ENCODE measurements around the gene IFT27.

Gene IFT27

DNA sequence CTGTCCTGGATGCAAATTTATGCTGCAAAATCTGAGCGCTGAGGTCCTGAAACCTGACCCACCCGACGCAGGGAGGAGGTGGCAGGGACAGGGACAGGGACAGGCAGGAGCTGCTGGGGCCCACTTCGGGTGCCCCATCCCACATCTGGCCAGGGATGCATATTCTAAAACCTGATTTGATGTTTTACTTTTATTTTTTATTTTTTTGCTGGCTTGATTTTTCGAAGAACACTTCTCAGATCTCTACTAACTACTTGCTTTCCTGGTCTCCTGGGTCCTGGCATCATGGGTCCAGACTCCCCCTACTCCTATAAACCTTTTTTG lies 41.6 kb upstream of the IFT27 start:
- TF ChIP-seq CTCF (IDR thresholded peaks at IDR 0.05; ENCODE audit: low read depth, low read length) = no peak
- no peak overlapping the region for H3K4me3 ChIP-seq (ENCODE audit: low read depth, low read length)

DNA sequence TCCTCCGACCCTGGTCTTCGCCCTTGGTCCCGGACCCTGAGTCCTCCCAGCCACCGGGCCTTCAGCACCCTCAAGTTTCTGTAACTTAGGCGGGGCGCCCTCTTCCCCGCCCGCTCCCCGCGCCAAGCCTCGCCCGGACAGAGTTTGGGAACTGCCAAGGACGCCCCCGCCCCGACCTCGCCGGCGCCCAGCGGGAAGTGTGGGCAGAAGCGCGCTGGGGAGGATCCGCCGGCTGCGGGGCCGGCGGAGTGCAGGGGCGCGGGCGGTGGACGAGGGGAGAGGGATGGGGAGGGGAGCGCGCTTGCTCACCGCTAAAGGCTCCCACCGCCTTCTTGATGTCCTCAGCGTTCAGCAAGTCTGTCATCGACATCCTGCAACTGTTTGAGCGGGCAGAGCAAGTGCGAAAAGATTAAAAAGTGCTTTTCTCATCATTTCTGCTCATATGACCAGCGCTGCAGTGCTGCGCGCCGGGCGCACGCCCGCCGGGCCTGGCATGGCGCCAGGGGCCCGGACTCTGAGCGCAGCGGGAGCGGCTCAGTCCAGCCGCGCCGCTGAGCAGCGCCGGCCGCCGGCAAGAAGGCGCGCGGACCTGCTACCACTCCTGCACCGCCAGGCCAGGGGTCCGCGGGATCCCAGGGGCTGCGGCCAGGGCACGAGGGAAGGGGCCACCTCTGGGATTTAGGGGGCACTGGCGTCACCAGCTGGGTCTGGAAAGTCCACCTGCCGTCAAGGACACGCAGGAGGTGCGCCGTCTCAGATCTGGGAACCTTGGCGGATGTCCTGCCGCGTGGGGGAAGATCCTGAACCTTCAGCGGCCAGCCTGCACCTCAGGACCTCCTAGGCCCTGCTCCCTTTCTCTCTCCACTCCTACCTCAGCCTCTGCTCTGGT lies 41.0 kb upstream of the IFT27 start, which contains the start of gene PVALB:
PVALB (minus strand) TSS at position 400 of the 889 bp plus-strand sequence; CDS start at position 370, 30 bp downstream.
- no peak for TF ChIP-seq CTCF (IDR thresholded peaks at IDR 0.05; ENCODE audit: low read depth, low read length)
- no peak within 1 kb of the TSS for H3K4me3 ChIP-seq (ENCODE audit: low read depth, low read length)

DNA sequence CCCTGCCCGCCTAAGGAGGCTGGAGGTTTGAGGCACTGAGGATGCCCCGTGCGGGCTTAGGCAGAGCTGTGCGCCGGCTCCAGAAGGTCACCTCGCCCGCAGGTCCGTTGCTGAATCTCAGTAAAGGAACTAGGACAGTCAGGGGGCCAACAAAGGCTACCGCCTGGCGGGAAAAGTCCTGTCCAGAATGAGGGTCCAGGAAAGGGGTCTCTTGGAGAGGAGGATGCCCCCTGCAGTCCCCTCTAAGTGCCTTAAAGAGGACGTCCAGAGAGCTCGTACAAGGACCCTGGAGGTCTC lies 40.4 kb upstream of the IFT27 start:
- H3K4me3 ChIP-seq (ENCODE audit: low read depth, low read length) = no peak overlapping the region
- TF ChIP-seq CTCF (IDR thresholded peaks at IDR 0.05; ENCODE audit: low read depth, low read length) = no peak

GRCh38 chr22:36815558-36816338 lies 39.8 kb upstream of the IFT27 start:
- H3K4me3 ChIP-seq (ENCODE audit: low read depth, low read length) = no peak overlapping the region
- TF ChIP-seq CTCF (IDR thresholded peaks at IDR 0.05; ENCODE audit: low read depth, low read length) = no peak

DNA sequence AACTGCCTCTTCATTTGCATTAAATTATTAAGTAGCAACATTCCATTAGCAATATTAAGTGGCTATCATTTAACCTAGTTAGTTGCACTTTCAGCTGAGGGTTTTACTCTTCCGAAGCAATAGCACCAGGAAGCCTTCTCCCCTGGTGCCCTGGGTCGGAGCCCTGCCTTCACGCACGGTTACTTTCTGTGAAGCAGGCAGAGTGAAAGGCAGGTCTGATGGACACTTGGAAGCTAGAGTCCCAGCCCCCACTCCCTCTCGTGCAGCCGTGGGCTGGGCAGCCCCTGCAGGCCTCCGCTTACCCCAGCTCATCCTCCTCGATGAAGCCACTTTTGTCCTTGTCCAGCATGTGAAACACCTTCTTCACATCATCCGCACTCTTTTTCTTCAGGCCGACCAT lies 38.9 kb upstream of the IFT27 start:
- no peak overlapping the region for H3K4me3 ChIP-seq (ENCODE audit: low read depth, low read length)

DNA sequence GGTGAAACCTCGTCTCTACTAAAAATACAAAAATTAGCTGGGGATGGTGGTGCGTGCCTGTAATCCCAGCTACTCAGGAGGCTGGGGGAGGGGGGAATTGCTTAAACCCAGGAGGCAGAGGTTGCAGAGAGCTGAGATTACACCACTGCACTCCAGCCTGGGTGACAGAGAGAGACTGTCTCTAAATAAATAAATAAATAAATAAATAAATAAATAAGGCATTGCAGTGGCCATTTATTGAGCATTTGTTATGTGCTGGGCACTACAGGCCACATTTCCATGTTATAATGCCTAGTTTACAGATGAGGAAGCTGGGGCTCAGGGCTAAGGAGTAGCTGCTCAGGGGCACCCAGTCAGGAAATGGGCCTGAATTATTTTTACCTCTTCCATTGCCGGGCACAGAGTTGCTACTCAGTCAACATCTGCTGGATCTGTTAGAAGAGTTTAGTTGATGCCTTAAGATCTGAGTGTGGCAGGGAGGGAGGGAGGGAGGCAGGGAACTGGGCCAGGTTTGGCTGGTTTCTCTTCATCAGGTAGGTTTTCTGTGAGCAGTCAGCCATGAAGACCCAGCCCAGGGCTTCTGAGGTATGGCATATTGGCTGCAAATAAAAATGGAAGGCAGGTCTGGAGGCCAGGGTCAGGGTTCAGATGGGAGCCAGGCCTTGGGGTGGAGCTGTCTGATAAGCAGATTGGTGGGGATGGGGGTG lies 35.3 kb upstream of the IFT27 start:
- TF ChIP-seq CTCF (IDR thresholded peaks at IDR 0.05; ENCODE audit: low read depth, low read length) = no peak
- H3K4me3 ChIP-seq (ENCODE audit: low read depth, low read length) = no peak overlapping the region

More for the DNA sequence above, 38.9 kb upstream of the IFT27 start:
- TF ChIP-seq CTCF (IDR thresholded peaks at IDR 0.05; ENCODE audit: low read depth, low read length) = no peak
